Psoas muscle (tissue), 8 donors: ENCODE measurements around the gene SLC34A3. TPM values are rescaled to one million over a fixed set of nuclear protein-coding genes. Genes with fewer than 3 reads are reported as not detected.

Experiments
- ATAC-seq, 4 donors: fragments of 200-7000 bp; cut with Tn5 transposase; one replicate each; pipeline ENCODE4 v1.9.1; 2020; ENCODE audit warnings: moderate library complexity in 3 of 4, mild to moderate bottlenecking in 2 of 4
- DNase-seq, 2 donors: peaks; one replicate each; pipeline ENCODE4 v3.0.0-alpha.2; 2020
- H3K27ac ChIP-seq: fragments of 200-600 bp; one replicate; pipeline ENCODE4 v1.8.0; 2022
- H3K27me3 ChIP-seq, 3 donors: fragments of 200-600 bp in 1 of 3; one replicate each; pipeline versions ENCODE4 v1.6.1 to v1.8.0; 2013 to 2022; ENCODE audit warnings: low read length in 2 of 3, mild to moderate bottlenecking in 2 of 3, moderate library complexity in 1 of 3; ENCODE audit not compliant: insufficient read depth in 3 of 3
- H3K36me3 ChIP-seq, 2 donors: fragments of 200-600 bp in 1 of 2; one replicate each; pipeline versions ENCODE4 v1.6.1 to v1.8.0; 2013 to 2022; ENCODE audit warnings: low read depth in 1 of 2, mild to moderate bottlenecking in 1 of 2, moderate library complexity in 1 of 2; ENCODE audit not compliant: insufficient read depth in 1 of 2
- H3K4me1 ChIP-seq: fragments of 200-600 bp; one replicate; pipeline ENCODE4 v1.8.0; 2022
- H3K4me3 ChIP-seq: fragments of 200-600 bp; one replicate; pipeline ENCODE4 v1.8.0; 2022; ENCODE audit warnings: mild to moderate bottlenecking
- H3K9me3 ChIP-seq: fragments of 200-600 bp; one replicate; pipeline ENCODE4 v1.8.0; 2022
- WGBS, 3 donors: extraction: QIAGEN DNeasy Blood & Tissue Kit; methylation state at CpG; one replicate each; pipeline versions ENCODE4 v1.1.6 to v1.1.7; 2013; 5-methylcytosine and 5-hydroxymethylcytosine counted together
- intact Hi-C, 2 donors: fragments of 100-400 bp; cut with DNase I; formaldehyde crosslinking; loops; one replicate each; pipeline versions ENCODE4 v1.11.0 to v1.14.2; 2022
- polyA plus RNA-seq, 3 donors: library from polyadenylated mRNA; stranded (reverse); fragments of 200-250 nt; gene quantifications; one replicate each; pipeline ENCODE4 v1.2.3, GENCODE V29; 2013
- total RNA-seq, 4 donors: library from RNA; stranded (reverse); fragmentation: NEBNext Ultra II Directional in 2 of 4; extraction: Animal tissue kit (Norgen Biotek cat#: 25700) in 2 of 4; gene quantifications; one replicate each; pipeline versions ENCODE4 v1.2.1 to v1.2.4, GENCODE V29; 2021 to 2023
- TF ChIP-seq, protein P1 (sequence below): fragments of 200-600 bp; IDR thresholded peaks from one replicate; pipeline ENCODE4 v1.8.0; 2022; ENCODE audit warnings: antibody characterized with exemption
- donor health status: healthy with polysubstance abuse.
- donor health status: DM: no; HTN: no; CAD: no; lungs with moderate emphysema.
- donor health status: Bipolar disorder and iron deficiency.
- donor health status: healthy.
- donor health status: DM: yes; HTN: yes; CAD: no.
- donor health status: DM: no; HTN: no; CAD: no.
- donor health status: DM: no; HTN: no; CAD: no.
- donor health status: DM: yes; HTN: yes; CAD: no.

The SLC34A3 gene
- total and polyA plus RNA-seq, 7 donors = not detected

GRCh38 chr9:137206602-137207001 is 24.1 kb upstream of the SLC34A3 start:
- 71 to 78% (median 76%) methylated on average over 7 of the region's 7 CpGs for WGBS, 3 donors
- TF ChIP-seq, protein P1, sequence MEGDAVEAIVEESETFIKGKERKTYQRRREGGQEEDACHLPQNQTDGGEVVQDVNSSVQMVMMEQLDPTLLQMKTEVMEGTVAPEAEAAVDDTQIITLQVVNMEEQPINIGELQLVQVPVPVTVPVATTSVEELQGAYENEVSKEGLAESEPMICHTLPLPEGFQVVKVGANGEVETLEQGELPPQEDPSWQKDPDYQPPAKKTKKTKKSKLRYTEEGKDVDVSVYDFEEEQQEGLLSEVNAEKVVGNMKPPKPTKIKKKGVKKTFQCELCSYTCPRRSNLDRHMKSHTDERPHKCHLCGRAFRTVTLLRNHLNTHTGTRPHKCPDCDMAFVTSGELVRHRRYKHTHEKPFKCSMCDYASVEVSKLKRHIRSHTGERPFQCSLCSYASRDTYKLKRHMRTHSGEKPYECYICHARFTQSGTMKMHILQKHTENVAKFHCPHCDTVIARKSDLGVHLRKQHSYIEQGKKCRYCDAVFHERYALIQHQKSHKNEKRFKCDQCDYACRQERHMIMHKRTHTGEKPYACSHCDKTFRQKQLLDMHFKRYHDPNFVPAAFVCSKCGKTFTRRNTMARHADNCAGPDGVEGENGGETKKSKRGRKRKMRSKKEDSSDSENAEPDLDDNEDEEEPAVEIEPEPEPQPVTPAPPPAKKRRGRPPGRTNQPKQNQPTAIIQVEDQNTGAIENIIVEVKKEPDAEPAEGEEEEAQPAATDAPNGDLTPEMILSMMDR = no peak
- DNase-seq (no peak), ATAC-seq (no peak)
- H3K4me3 ChIP-seq = peak overlapping the region; percentile 81
- H3K36me3 ChIP-seq = no peaks in the 10 kb centered on the region
- intact Hi-C loops = no loop called here
- H3K4me1 ChIP-seq = peaks cover 43% of the 10 kb centered on the region
- H3K9me3 ChIP-seq = no peaks in the 10 kb centered on the region
- no peak overlapping the region for H3K27ac ChIP-seq
- no peaks in the 10 kb centered on the region for H3K27me3 ChIP-seq

GRCh38 chr9:137211532-137211931 is 19.2 kb upstream of the SLC34A3 start:
- Histone ChIP-seq H3K27me3 (no peaks in the 10 kb centered on the region), H3K27ac (no peak overlapping the region), H3K9me3 (no peaks in the 10 kb centered on the region), H3K36me3 (peaks cover 0 to 12% of the 10 kb centered on the region in 2 donors), H3K4me1 (peaks cover 4% of the 10 kb centered on the region), H3K4me3 (no peak overlapping the region)
- DNase-seq (no peak), ATAC-seq (no peak)
- 71 to 83% (median 76%) methylated on average over 13 of the region's 13 CpGs for WGBS, 3 donors
- TF ChIP-seq, protein P1 = no peak
- intact Hi-C loops = no loop called here

DNA sequence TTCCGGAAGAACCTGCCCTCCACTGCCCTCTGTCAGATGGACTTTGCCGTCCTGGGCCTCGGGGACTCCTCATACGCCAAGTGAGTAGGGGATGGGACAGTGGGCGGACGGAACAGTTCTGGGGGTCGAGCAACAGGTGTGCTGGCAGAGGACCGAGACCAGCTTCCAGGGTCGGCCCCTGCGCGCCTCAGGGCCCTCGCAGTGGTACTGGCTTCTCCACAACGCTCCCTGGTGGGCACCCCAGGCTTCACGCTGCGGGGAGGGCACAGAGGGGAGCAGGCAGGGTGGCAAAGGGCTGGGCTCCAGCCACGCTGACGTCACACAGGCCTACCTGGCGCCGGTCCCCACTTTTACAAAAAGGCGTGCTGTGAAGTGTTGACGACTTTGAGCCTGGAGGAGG is 18.2 kb upstream of the SLC34A3 start:
- no peaks in the 10 kb centered on the region for H3K27me3 ChIP-seq
- DNase-seq = no peak
- no peak overlapping the region for H3K27ac ChIP-seq
- intact Hi-C loops = no loop called here
- ATAC-seq = no peak
- WGBS, 3 donors = 66 to 76% (median 72%) methylated on average over 20 to 21 of the region's 21 CpGs
- TF ChIP-seq, protein P1 = no peak
- H3K4me1 ChIP-seq = no peaks in the 10 kb centered on the region
- H3K36me3 ChIP-seq = peaks cover 0 to 12% of the 10 kb centered on the region in 2 donors
- no peaks in the 10 kb centered on the region for H3K9me3 ChIP-seq
- no peak overlapping the region for H3K4me3 ChIP-seq

GRCh38 chr9:137213160-137214060 is 17.3 kb upstream of the SLC34A3 start:
- no peak for ATAC-seq
- Histone ChIP-seq H3K27ac (no peak overlapping the region), H3K4me1 (no peaks in the 10 kb centered on the region), H3K4me3 (no peak overlapping the region), H3K9me3 (no peaks in the 10 kb centered on the region), H3K36me3 (peaks cover 0 to 12% of the 10 kb centered on the region in 2 donors), H3K27me3 (no peaks in the 10 kb centered on the region)
- TF ChIP-seq, protein P1 = no peak
- WGBS, 3 donors = 80 to 88% (median 81%) methylated on average over 49 of the region's 49 CpGs
- no peak for DNase-seq
- intact Hi-C loops = no loop called here
